DMS153 treated with DMSO at 0.1 percent for 48 hours (cell line): ENCODE results near the gene SPRR4.

Experiments
- DNase-seq: peaks from one replicate; lab custom pipeline; 2025; ENCODE audit not compliant: unreplicated experiment; lab: John Stamatoyannopoulos, UW

The SPRR4 gene, protein sequence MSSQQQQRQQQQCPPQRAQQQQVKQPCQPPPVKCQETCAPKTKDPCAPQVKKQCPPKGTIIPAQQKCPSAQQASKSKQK

GRCh38 chr1:152970495-152970894, at the start of gene SPRR4:
TSS of gene SPRR4 (plus strand) at chr1:152970648. CDS start at chr1:152971891, 1,243 bp downstream.
- no peak for DNase-seq

DNA sequence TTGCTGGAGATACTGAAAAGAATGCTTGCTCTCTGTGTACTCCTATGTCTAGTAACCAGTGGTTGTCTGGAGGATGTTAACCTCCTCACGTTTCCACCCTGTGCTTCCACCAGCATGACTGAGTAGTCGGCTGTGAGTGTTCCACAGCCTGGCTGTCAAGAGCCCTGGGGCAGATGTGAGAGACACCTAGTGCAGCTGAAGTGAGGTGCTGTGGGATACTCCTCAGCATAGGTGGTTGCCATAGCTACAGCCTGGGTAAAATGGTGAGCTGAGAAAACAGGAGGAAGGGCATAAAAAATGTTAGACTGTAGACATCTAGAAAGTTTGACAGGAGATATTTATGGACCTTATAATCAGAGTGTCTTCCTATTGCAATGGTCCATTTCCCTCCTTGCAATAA, 46.3 kb upstream of the SPRR4 start:
- no peak for DNase-seq

GRCh38 chr1:152926091-152926490, 44.4 kb upstream of the SPRR4 start:
- DNase-seq = no peak

DNA sequence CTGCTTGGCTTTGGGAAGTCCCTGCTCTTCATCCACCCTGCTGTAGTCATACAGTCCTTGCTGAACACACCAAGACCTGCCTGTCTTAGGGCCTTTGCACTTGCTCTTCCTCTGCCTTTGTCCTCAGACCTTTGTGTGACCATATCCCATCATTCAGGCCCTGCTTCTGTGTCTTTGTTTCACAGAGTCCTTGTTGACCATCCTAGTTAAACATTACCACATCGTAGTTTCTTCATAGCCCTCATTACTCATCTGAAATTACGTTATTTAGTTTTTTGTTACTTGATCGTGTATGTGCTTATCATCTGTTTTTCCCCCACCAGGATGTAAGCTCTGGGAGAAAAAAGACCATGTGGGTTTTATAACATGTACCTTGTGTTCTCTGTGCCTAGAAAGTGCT, 41.8 kb upstream of the SPRR4 start:
- no peak for DNase-seq

GRCh38 chr1:152932170-152932811, 38.2 kb upstream of the SPRR4 start:
- no peak for DNase-seq

GRCh38 chr1:152933196-152933595, 37.3 kb upstream of the SPRR4 start:
- DNase-seq = no peak

GRCh38 chr1:152940614-152941013, 29.8 kb upstream of the SPRR4 start:
- no peak for DNase-seq

DNA sequence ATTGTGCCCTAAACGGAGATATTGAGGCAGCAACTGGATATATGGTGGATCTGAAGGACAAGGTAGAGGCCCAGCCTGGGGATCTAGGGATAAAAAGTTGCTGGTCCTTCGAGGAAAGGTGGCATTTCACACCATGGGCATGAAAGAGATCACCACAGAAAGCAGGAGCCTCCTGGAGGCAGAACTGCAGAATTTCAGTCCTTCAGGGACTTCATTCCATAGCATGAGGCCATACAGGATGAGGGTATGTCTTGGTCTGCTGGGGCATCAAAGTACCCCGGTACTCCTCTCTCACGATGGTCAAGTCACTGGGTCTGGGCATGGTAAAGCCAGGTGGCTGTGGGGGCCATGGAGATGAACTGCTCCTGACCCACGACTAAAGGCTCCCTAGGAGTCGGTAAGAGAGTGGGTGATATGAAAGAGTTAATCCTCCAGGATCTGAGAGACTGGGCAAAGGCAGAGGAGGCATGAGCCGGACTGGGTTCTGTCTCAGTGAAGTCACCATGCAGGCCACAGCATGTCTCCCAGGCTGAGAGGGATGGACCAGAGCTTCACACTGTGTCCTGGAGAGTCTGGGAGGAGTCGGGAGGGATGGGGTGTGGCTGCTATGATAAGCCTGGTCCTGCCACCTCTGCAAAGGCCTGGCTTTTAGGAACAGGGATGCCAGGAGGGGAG, 29.3 kb upstream of the SPRR4 start:
- no peak for DNase-seq

DNA sequence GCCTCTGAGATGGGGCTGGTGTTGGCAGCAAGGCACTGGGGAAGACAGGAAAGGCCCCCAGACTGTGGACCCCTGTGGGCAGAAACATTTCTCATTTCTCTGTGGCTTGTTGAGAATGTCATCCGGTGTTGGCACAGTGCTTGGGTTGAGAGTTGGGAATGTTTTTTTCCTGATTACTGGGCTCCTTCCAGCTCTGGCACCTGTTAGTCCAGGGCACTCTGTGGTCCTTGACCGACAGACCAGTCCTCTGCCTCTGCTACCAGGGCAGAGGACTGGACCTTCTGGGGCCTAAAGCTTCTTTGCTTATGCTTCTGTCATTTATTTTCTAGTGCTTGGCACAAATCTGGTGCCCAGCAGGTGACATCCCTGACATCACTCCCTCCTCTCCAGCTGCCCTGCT, 28.3 kb upstream of the SPRR4 start:
- no peak for DNase-seq

DNA sequence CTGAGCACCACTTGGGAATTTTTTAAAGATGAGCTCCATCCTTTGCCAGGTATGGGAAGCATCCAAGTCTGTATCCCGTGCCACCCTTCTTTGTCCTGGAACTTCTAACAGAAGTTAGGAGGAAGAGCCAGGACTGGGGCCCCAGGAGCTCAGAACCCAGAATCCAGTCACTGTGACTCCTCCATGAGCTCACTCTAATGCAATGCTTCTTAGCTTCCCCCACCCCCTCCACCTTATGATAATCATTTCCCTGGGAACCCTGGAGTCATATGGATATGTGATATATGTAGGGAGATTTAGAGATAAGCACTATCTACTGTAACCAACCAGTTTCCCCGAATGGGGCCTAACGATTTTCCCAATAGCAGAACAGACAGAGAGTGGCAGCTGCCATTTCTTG, 24.2 kb upstream of the SPRR4 start:
- DNase-seq = no peak

DNA sequence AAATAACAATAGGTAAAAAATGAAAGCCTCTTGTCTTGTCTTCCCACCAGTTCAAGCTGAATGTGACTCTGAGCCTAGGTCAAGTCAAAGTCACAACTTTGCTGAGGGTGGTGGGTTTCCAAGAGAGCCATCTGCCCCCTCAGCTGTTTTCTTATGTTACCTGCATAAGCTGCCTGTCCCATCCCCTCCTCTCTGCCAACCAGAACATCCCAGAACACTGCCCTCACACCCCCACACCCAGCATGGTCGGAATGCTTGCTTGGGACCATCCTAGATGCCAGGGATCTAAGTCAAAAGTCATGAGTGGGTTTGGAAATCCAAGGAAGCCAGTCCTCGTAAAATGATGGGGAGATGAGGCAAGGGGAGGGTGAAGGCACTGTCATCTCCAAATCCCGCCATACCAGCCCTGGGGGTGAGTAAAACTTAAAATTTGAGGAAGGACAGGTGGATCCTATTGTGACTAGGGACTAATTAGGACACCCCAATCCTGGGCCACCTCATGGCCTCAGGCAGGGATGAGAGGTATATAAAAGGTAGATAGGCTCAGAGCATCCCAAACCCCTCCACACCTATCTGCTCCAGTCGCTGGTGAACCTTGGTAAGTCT, 23.7 kb upstream of the SPRR4 start, which contains the start of gene SPRR5:
SPRR5 (plus strand) TSS at position 556 of the 606 bp plus-strand sequence. CDS start 1,349 bp downstream, outside the sequence.
- no peak for DNase-seq

DNA sequence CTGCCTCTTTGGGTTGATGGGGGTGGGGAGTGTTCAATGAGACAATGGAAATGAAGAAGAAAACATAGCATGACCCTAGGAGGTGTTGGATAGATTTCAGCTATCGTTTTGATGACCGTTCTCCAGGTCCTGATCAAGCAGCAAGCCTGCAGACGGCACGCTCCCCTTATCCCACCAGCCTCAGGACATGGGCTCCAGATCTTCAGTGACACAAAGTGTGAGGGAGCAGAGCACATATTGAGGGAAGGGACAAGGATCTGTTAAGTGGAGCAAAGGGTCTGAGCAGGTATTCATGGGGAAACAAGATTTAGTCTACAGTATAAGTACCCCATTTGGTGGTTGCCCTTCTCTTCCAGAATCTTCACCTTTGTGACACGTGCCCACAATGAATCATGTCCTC, 18.7 kb upstream of the SPRR4 start:
- no peak for DNase-seq

GRCh38 chr1:152953761-152954160, 16.7 kb upstream of the SPRR4 start:
- no peak for DNase-seq

GRCh38 chr1:152954436-152954835, 16.0 kb upstream of the SPRR4 start:
- no peak for DNase-seq

DNA sequence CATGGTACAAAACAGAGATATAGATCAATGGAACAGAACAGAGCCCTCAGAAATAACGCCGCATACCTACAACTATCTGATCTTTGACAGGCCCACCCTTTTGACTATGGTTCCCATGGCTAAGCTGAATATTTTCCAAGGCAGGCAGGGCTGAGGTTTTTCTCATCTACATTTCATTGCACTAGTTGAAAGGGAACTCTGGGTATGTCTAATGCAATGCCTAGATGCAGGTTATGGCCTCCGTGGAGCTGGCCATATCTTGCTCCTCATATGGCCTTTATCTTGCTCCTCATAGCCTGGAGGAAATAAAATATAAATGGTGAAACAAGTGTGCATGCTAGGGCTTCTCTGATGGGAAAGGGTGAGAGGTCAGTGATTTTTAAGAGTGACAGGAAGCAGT, 12.9 kb upstream of the SPRR4 start:
- no peak for DNase-seq

GRCh38 chr1:152959273-152959672, 11.2 kb upstream of the SPRR4 start:
- no peak for DNase-seq

DNA sequence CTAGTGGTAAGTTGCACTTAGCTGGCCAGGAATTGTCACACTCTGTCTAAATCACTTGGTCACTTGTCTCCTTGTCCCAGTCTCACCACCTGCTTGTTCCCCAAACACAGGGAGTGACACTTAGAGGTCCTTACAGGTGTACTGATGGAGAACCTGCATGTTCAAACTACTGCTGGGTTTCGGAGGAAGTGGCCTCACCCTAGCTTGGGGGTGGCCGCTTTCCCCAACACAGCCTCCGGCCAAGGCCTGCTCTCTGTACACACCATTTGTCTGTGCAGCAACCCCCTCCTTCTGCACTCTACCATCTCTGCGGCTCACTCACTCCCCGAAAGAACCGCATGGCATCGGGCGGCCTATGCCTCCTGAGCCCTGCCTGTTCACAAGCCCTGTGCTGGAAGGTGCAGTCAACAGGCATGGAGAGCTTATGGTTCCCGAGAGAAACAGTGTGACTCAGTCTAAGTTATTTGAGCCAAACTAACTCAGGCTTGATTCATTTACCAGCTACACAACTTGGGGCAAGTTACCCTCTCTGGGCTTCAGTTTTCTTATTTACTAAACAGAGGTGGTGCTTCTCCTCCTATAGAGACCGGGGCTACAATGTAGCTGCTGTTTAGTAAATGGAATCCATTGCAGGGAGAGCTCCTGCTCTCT, 10.5 kb upstream of the SPRR4 start:
- no peak for DNase-seq

DNA sequence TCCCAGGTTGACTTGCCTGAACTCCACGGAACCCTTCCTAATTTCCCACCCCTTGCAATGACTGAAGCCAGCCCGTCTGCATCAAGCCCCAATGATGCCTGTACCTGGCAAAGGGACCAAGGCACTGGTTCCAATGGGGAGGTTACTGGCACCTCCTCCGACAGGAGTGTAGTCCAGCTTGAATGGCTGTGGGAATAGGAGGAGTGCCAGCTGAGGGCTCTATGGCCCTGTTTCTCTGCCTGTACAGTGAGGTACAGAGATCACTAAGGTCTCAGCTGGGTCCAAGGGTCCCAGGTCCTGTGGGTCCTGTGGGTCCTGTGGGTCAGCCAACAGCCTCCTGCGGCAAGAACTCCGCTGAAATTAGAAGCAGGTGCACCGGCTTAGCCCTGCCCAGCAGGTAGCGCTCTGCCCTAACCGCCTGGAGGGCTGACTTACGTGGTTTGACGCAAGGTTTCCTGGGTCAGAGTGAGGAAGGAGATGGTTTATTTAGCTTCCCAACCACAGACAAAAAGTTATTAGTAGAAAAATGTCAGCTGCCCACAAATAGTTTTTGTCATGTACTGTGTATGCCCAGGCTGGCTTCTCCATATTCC, 9.9 kb upstream of the SPRR4 start:
- no peak for DNase-seq

DNA sequence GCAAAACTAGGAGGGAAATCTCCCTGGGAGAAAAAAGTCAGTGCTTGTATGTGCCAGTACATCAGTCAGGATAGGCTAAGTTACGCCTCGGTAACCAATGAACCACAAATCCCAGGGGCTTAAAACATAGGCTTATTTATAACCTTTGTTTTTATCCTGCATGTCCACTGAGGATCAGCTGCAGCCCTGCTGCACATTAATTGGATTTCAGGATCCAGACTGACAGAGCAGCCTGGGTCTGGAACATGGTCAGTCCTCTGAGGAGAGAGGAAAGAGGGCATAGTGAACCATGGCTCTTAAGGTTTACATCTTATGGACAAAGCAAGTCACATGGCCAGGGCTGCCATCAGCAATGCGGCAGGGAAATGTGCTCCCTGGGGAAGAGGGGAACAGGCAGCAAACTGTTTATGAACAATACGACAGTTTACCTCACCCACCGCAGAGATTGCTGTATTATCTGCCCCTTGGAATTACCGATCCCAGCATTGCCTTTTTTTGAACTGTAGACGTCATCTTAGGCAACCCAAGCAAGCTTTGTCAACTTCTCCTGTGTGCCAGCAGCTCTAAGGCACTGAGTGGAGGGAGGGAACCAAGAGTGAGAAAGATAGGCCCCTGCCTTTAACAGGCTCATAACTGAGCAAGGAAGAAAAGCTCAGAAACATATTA, 9.1 kb upstream of the SPRR4 start:
- no peak for DNase-seq

DNA sequence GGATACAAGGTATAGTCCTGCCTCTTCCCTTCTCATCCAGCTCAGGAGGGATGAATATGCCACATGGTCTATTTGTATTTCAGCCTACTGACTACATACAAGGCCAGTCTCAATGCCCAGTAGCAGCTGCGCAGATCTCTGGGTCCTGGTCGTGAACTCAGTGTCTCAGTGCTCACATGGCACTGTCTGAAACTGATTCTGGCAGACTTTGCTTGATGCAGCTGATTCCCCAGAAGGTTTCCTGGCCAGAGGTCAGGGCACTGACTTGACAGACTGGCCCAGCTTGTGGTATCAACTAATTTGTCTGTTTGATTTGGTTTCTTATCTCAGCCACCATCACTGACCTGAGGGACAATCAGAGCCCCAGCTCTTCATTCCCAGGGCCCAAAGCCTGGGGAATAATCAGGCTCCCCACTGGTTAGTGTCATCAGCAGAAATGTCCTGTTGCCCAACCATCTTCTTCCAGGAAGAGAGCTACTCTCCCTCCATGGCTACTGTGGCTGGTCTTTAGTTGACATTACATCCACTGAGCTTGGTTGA, 7.5 kb upstream of the SPRR4 start:
- no peak for DNase-seq

DNA sequence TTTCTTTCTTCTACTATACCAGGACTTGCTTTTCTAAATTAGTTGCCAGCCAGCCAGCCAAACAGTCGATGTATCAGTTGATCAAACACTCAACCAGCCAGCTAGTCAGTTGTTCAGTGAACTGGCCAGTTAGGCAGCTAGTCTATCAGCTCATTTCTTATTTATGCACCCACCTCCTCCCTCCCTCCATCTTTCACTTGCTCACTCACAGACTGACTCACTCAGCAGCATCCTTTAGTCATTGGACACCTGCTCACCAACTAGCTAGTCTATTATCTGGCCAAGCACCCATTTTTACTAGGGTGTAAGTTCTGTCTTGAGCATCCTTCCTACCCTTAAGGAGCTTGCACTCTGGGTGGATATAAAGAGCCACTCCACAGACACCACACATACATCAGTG, 5.9 kb upstream of the SPRR4 start:
- DNase-seq = no peak
